K562 (cell line): ENCODE measurements around the gene SNAI1. TPM values are rescaled to one million over a fixed set of nuclear protein-coding genes. Genes with fewer than 3 reads are reported as not detected.

Source experiments
- ATAC-seq: fragments of 200-7000 bp; cut with Tn5 transposase; 3 replicates; pipeline ENCODE4 v1.9.1; 2020; ENCODE audit warnings: moderate library complexity
- BruUV-seq: library from RNA; stranded (reverse); fragments of 400-500 nt; replicated peaks from 2 replicates; lab custom pipeline; 2021; lab: Mats Ljungman, UMichigan
- CTCF ChIA-PET: fragments of 300-600 bp; formaldehyde crosslinking; extraction: SDS; loops from one replicate; lab custom pipeline; 2021; ENCODE audit warnings: low intra/inter-chr PET ratio; lab: Yijun Ruan, JAX
- POLR2A ChIA-PET: fragments of 300-600, 350-650 bp; sonication (Branson Sonifier 250); formaldehyde crosslinking; extraction: SDS; loops from one replicate; lab custom pipeline; 2021; ENCODE audit warnings: antibody characterized with exemption, inconsistent platforms; lab: Yijun Ruan, JAX
- DNase-seq, 4 experiments: peaks; one replicate each; pipeline versions ENCODE4 v3.0.0 to v3.0.0-alpha.2; 2011 to 2018; ENCODE audit warnings: low spot score in 3 of 4, mixed read lengths in 3 of 4; ENCODE audit errors: extremely low read depth in 1 of 4
- FAIRE-seq: peaks from 2 replicates; lab custom pipeline; 2011; peaks lifted over from hg19 to GRCh38; lab: Jason Lieb, UNC
- H2AFZ ChIP-seq: 2 replicates; pipeline ENCODE4 v1.6.0; 2011; ENCODE audit warnings: low read depth, low read length, control low read depth, inconsistent platforms
- H3K27ac ChIP-seq: fragments of 200-600 bp; 3 replicates; pipeline ENCODE4 v1.8.0; 2011; ENCODE audit warnings: low read depth, mild to moderate bottlenecking, control low read depth, inconsistent platforms, low read length, moderate library complexity, mixed read lengths; ENCODE audit errors: extremely low read depth
- H3K27me3 ChIP-seq, 2 experiments: fragments of 300-600 bp in 1 of 2; 2 replicates in 1 of 2; 3 replicates in 1 of 2; pipeline versions ENCODE4 v1.6.0 to v1.8.0; 2011; ENCODE audit warnings: inconsistent platforms in 2 of 2, low read length in 2 of 2, mild to moderate bottlenecking in 1 of 2, mixed read lengths in 1 of 2, moderate library complexity in 1 of 2; ENCODE audit not compliant: control insufficient read depth in 2 of 2, insufficient read depth in 2 of 2
- H3K36me3 ChIP-seq: fragments of 300-600 bp; 3 replicates; pipeline ENCODE4 v1.8.0; 2011; ENCODE audit warnings: mild to moderate bottlenecking, low read length, inconsistent platforms; ENCODE audit not compliant: control insufficient read depth, insufficient read depth
- H3K4me1 ChIP-seq, 2 experiments: fragments of 200-600 bp in 1 of 2; replicated peaks in 1 of 2; 2 replicates in 1 of 2; 3 replicates in 1 of 2; pipeline versions ENCODE4 v1.5.1 to v1.8.0; 2011; ENCODE audit warnings: inconsistent platforms in 2 of 2, low read length in 2 of 2, mild to moderate bottlenecking in 1 of 2, mixed read lengths in 1 of 2, moderate library complexity in 1 of 2; ENCODE audit not compliant: control insufficient read depth in 2 of 2, insufficient read depth in 2 of 2
- H3K4me2 ChIP-seq: 2 replicates; pipeline ENCODE4 v1.6.1; 2011; ENCODE audit warnings: low read length, control low read depth, inconsistent platforms, mixed read lengths; ENCODE audit not compliant: insufficient read depth
- H3K4me3 ChIP-seq: fragments of 200-600 bp; sonication (generic), shearing (Covaris generic); 2 replicates; pipeline ENCODE4 v1.5.1; 2016; ENCODE audit warnings: control low read depth, inconsistent platforms
- H3K79me2 ChIP-seq: fragments of 200-600 bp; 3 replicates; pipeline ENCODE4 v1.8.0; 2011; ENCODE audit warnings: low read length, inconsistent platforms; ENCODE audit not compliant: control insufficient read depth, insufficient read depth
- H3K9ac ChIP-seq, 2 experiments: 2 replicates each; pipeline versions ENCODE4 v1.6.0 to v1.6.1; 2011; ENCODE audit warnings: low read depth in 2 of 2, low read length in 2 of 2, control low read depth in 1 of 2, inconsistent platforms in 1 of 2, mild to moderate bottlenecking in 1 of 2, mixed read lengths in 1 of 2; ENCODE audit not compliant: insufficient read depth in 1 of 2
- H3K9me1 ChIP-seq: one replicate; pipeline ENCODE4 v1.6.0; 2011; ENCODE audit warnings: inconsistent platforms, mild to moderate bottlenecking, low read length, moderate library complexity; ENCODE audit not compliant: control insufficient read depth, insufficient read depth
- H3K9me3 ChIP-seq: replicated peaks from 2 replicates; pipeline ENCODE4 v1.5.1; 2011; ENCODE audit warnings: low read depth, low read length, inconsistent platforms; ENCODE audit not compliant: control insufficient read depth, insufficient read depth
- H4K20me1 ChIP-seq: replicated peaks from 2 replicates; pipeline ENCODE4 v1.6.1; 2011; ENCODE audit warnings: low read length, inconsistent platforms, mixed read lengths; ENCODE audit not compliant: control insufficient read depth, insufficient read depth
- FOXA3 ChIP-seq, 2 experiments: fragments of 450-650 bp in 1 of 2; sonication (generic) in 1 of 2; formaldehyde crosslinking; IDR thresholded peaks in 1 of 2; conservative IDR thresholded peaks in 1 of 2; 2 replicates each; pipeline versions ENCODE4 v1.4.0 to v1.8.0; 2020 to 2022; ENCODE audit warnings: mild to moderate bottlenecking in 2 of 2, missing genetic modification reagents in 1 of 2
- GTF2A2 ChIP-seq: IDR thresholded peaks from 2 replicates; pipeline ENCODE4 v1.6.1; 2016; ENCODE audit warnings: mild to moderate bottlenecking, missing genetic modification characterization, missing compliant biosample characterization
- ZNF121 ChIP-seq: sonication (generic); formaldehyde crosslinking; conservative IDR thresholded peaks from 2 replicates; pipeline ENCODE4 v1.8.0; 2022; ENCODE audit warnings: missing genetic modification reagents
- WGBS: fragments of 100-300 bp; shearing (Covaris generic); methylation state at CpG from one replicate; pipeline ENCODE4 v1.1.6; 2016; ENCODE audit warnings: low coverage, mixed read lengths; ENCODE audit not compliant: insufficient coverage; ENCODE audit errors: missing lambda C conversion rate; 5-methylcytosine and 5-hydroxymethylcytosine counted together
- in situ Hi-C: fragments of 300-500 bp; cut with MboI; formaldehyde crosslinking; loops from 4 replicates; pipeline ENCODE4 v1.15.0; 2018; ENCODE audit warnings: inconsistent platforms, mixed read lengths
- intact Hi-C: fragments of 100-400 bp; cut with micrococcal nuclease; formaldehyde crosslinking; loops from 2 replicates; pipeline ENCODE4 v1.14.2; 2022
- polyA plus RNA-seq, 8 experiments: library from polyadenylated mRNA; depleted of rRNA in 4 of 8; stranded (reverse) in 5 of 8; unstranded in 3 of 8; fragments of >200 nt; fragmentation: Nextera tagmentation in 2 of 8; fragmentation: Illumina TruSeq in 1 of 8; extraction: Ambion mirVana in 2 of 8; extraction: Trizol in 1 of 8; gene quantifications; 2 replicates each; pipeline versions ENCODE4 v1.2.1 to v1.2.3, GENCODE V29; 2011 to 2014; ENCODE audit warnings: inconsistent platforms in 1 of 8, missing spikeins in 1 of 8
- total RNA-seq, 7 experiments: library from RNA; depleted of rRNA in 6 of 7; stranded (reverse); fragments of >200 nt in 6 of 7; fragmentation: Illumina TruSeq in 2 of 7; extraction: Trizol in 2 of 7; gene quantifications; 2 replicates each; pipeline versions ENCODE4 v1.2.1 to v1.2.3, GENCODE V29; 2011 to 2021; ENCODE audit warnings: low replicate concordance in 1 of 7
- TF ChIP-seq, protein P1 (sequence below): sonication (generic); formaldehyde crosslinking; IDR thresholded peaks from 2 replicates; pipeline ENCODE4 v1.8.0; 2023; ENCODE audit warnings: missing genetic modification reagents, mild to moderate bottlenecking, borderline replicate concordance

The SNAI1 gene
- total and polyA plus RNA-seq, 9 of the 15 experiments (the other 6 are each of a cell fraction or from before 2014, with no cell fraction given): 0.32 to 11.6 (median 2.0) TPM

- in situ Hi-C loops: no loop called here
- 74% methylated on average over 9 of the region's 9 CpGs for WGBS
- intact Hi-C loops: no loop called here
- ATAC-seq (no peak), FAIRE-seq (no peak), DNase-seq (no peak)
- CTCF ChIA-PET: no interaction called here
- no peaks in the 10 kb centered on the region for H3K79me2 ChIP-seq
- no TSS peak for BruUV-seq
- H3K9ac ChIP-seq: no peak overlapping the region
- H3K36me3 ChIP-seq: no peaks in the 10 kb centered on the region
- no peaks in the 10 kb centered on the region for H4K20me1 ChIP-seq
- no peaks in the 10 kb centered on the region for H3K9me1 ChIP-seq
- no peaks in the 10 kb centered on the region for H3K27me3 ChIP-seq
- peaks cover 21 to 22% of the 10 kb centered on the region in 2 experiments; a peak in 4 of 5 replicates for H3K4me1 ChIP-seq
- H3K4me2 ChIP-seq: no peak overlapping the region
- no peak overlapping the region for H3K27ac ChIP-seq
- H3K4me3 ChIP-seq: no peak overlapping the region
- 0 out of 2 replicates have a peak, but pooled peaks cover 6% of the 10 kb centered on the region for H3K9me3 ChIP-seq
- TF ChIP-seq, protein P1, sequence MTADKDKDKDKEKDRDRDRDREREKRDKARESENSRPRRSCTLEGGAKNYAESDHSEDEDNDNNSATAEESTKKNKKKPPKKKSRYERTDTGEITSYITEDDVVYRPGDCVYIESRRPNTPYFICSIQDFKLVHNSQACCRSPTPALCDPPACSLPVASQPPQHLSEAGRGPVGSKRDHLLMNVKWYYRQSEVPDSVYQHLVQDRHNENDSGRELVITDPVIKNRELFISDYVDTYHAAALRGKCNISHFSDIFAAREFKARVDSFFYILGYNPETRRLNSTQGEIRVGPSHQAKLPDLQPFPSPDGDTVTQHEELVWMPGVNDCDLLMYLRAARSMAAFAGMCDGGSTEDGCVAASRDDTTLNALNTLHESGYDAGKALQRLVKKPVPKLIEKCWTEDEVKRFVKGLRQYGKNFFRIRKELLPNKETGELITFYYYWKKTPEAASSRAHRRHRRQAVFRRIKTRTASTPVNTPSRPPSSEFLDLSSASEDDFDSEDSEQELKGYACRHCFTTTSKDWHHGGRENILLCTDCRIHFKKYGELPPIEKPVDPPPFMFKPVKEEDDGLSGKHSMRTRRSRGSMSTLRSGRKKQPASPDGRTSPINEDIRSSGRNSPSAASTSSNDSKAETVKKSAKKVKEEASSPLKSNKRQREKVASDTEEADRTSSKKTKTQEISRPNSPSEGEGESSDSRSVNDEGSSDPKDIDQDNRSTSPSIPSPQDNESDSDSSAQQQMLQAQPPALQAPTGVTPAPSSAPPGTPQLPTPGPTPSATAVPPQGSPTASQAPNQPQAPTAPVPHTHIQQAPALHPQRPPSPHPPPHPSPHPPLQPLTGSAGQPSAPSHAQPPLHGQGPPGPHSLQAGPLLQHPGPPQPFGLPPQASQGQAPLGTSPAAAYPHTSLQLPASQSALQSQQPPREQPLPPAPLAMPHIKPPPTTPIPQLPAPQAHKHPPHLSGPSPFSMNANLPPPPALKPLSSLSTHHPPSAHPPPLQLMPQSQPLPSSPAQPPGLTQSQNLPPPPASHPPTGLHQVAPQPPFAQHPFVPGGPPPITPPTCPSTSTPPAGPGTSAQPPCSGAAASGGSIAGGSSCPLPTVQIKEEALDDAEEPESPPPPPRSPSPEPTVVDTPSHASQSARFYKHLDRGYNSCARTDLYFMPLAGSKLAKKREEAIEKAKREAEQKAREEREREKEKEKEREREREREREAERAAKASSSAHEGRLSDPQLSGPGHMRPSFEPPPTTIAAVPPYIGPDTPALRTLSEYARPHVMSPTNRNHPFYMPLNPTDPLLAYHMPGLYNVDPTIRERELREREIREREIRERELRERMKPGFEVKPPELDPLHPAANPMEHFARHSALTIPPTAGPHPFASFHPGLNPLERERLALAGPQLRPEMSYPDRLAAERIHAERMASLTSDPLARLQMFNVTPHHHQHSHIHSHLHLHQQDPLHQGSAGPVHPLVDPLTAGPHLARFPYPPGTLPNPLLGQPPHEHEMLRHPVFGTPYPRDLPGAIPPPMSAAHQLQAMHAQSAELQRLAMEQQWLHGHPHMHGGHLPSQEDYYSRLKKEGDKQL (CRISPR knock-in tag): no peak
- TF ChIP-seq ZNF121: peak; percentile 54
- TF ChIP-seq GTF2A2 (tag): no peak
- no peak for TF ChIP-seq FOXA3 (CRISPR knock-in tag; conservative IDR thresholded peaks at IDR 0.05 in 1 of 2, IDR thresholded peaks at IDR 0.05 in 1 of 2)
- POLR2A ChIA-PET: interaction anchor here (0.6 kb wide), 1 partner anchor 8 kb away, joined by 3 read pairs; no protein-coding TSS in a partner anchor
- H2AFZ ChIP-seq: no peak overlapping the region
Observed at GRCh38 chr20:50032955-50033666, 50.3 kb downstream of the SNAI1 start.
